GM18508 (cell line): ENCODE results near the gene TWIST1.

ENCODE experiments used
- ATAC-seq: cut with Tn5 transposase; IDR thresholded peaks from one replicate; pipeline ENCODE4 v1.9.1; 2021; ENCODE audit warnings: moderate number of reproducible peaks; ENCODE audit not compliant: insufficient read depth, unreplicated experiment

The TWIST1 gene

GRCh38 chr7:19117091-19117869 lies at the start of gene TWIST1:
Gene TWIST1 (minus strand): TSS chr7:19117636. CDS start chr7:19117321, 315 bp downstream.
- ATAC-seq = no peak

- ATAC-seq = no peak
Measured at GRCh38 chr7:19161671-19162070, 44.2 kb upstream of the TWIST1 start.

- ATAC-seq = no peak
Measured at GRCh38 chr7:19146699-19147098, 29.3 kb upstream of the TWIST1 start.

DNA sequence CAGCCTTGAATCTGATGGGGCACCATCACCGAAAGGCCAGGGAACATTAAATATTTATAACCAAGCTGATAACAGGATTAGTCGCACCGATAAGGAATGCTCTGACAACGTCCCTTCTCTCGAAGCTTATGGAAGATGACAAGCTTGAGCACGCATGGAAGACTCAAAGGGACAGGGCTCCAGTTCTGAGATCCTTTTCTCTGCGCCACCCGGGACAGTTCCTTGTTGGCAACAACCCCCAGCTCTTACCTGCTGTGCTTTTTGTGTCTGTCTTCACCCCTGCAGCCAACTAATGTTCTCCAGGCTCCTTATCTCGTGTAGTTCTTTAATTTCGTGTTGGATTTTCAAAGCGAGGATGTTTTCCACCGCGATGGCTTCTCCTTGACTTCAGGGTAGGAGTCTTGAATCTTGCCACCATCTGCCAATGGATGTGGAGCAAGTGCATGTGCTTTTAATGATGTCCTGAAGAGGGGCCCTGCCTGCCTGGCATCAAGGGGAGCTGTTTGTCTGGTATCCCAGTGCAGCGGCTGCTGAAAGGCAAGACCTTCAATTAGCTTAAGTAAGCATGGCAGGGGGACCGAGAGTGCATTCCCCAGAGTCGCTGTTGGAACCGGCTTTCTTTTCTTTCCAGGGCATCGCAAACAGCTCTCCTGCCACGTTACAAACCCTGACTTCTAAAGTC lies 28.1 kb upstream of the TWIST1 start:
- ATAC-seq = no peak

- no peak for ATAC-seq
Measured at GRCh38 chr7:19144661-19145433, 27.4 kb upstream of the TWIST1 start, which contains the start of gene FERD3L. Gene FERD3L (minus strand): TSS chr7:19145421. CDS start chr7:19145362, 59 bp downstream.

- ATAC-seq = no peak
Measured at GRCh38 chr7:19143881-19144574, 26.6 kb upstream of the TWIST1 start.

- no peak for ATAC-seq
Measured at GRCh38 chr7:19139706-19140327, 22.4 kb upstream of the TWIST1 start.

DNA sequence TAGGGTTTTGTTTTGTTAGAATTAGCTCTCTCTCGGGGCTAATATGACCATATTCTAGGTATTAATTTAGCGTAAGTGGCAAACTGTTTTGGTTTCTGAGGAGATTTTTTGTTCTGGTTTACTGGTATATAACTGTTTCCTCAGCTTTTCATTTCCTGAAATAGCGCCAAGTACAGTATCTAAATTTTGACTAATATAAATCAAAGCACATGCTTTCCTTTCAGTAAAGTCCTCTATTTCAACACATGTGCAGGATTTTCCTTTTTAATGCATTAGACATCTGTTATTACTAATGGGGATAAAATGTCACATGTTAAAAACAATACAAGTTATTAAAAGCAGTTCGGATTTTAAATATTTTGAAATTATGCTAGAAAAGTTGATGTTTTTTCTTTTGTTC lies 16.4 kb upstream of the TWIST1 start:
- ATAC-seq = no peak

DNA sequence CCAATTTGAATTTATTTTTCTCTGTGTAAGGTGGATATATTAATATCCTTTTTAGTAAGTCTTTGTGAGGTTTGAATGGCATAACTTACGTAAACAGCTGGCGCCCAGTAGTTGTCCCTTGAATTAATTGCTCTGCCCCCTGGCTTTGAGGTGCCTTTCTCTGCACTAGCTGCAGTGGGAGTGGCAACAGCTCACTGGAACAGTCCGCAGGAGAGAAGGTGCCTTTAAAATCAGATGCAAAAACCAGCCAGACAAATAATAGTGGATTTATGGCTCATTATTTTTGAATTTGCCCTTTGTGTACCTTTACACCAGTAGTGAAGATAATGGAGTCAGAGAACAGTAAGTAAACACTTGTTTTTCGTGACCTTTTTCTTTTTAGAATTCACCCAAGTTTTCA lies 16.0 kb upstream of the TWIST1 start:
- ATAC-seq = no peak

DNA sequence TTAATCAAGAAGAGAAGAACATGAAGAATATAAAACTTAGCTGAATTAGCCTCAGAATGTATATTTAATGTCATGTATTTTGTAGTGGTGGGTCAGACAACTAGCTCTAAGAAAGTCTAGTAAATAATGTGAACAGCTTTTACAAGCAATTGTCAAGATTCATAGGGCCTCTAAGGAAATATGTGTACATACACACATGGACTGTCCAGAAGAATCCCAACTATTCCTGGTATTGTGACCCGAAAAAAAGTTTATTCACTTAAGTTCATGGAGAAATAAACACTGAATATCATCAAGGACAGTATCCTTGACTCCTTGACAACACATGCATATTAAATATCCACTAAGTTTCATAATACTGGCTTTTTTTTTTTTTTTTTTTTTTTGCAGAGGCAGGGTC lies 11.4 kb upstream of the TWIST1 start:
- ATAC-seq = no peak

DNA sequence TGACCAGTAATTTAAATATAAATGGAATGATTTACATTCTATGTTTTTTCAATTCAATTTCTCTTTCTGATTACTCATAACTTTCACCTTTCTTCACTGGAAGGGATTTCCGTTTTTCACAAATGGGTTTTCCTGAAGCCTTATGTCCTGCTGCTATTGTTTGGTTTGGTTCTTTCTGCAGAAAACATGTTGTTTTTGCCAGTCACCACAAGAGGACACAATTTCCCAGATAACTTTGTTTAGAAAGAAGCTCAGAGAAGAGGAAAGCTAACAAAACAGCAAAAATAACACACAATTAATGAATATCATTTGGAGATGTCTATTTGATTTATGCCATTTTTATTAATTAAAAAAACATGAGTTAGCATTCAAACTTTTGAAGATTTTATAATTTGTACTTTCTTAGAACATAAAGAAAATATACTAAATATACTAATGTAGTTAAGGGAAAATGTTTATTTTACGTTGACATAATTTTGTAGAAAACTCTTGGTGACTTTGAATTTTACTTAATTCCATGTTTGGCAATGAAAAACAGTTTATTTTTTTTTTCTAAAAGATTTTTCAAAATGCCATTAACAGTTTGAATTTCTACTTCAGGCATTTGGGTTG lies 4.6 kb upstream of the TWIST1 start:
- ATAC-seq = no peak

- no peak for ATAC-seq
Measured at GRCh38 chr7:19119870-19120486, 2.5 kb upstream of the TWIST1 start.

DNA sequence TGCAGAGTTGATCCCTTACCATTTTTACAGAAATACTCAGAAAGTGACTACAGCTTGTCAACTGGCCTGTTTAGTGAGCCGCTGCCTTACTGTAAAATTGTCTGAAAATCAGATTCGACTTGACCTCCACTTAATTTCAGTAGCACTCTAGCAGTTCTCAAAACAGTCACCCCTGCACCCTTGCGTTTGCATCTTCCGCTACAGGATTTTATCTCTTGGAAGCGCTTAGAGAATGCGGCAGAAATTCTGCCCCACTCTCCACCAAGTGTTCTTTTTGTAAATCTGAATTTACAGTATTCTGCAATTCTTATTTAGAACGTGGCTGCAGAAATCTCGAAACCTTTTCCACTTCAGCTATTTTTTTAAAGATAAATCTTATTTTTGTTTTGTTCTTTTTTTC lies 1.9 kb upstream of the TWIST1 start:
- no peak for ATAC-seq

DNA sequence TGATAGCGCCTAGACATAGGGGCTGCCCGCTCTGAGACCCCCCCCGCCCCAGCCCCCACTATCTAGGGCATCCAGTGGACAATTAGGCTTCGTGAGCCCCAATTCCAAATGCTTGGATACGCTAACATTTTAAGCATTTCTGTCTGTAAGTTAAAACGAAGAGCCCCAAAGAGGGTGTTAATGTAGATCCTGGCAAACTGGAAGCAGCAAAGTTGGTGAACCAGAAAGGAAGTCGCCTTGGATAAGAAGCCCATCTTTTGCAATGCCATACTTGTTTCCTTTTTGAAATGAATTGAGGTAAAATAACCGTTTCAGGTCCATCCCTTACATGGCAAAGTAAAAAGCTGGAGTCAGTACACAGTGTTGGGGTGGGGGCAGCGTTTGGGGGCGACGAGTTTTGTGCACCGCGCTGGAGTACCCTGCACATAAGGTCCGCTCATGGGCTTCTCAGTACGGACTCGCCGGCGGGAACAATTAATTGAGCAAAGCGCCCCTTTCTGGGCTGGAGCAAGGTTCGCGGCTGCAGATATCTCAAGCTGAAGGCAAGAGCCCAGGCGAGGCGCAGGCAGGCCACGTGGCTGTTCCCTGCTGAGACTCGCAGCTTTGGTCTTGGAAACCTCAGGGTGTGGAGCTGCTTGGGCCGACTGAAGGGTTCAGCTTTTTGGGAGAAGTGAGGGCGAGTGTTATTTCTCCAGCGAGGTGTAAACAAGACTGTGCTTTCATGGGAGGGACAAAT lies 1.4 kb upstream of the TWIST1 start:
- no peak for ATAC-seq

DNA sequence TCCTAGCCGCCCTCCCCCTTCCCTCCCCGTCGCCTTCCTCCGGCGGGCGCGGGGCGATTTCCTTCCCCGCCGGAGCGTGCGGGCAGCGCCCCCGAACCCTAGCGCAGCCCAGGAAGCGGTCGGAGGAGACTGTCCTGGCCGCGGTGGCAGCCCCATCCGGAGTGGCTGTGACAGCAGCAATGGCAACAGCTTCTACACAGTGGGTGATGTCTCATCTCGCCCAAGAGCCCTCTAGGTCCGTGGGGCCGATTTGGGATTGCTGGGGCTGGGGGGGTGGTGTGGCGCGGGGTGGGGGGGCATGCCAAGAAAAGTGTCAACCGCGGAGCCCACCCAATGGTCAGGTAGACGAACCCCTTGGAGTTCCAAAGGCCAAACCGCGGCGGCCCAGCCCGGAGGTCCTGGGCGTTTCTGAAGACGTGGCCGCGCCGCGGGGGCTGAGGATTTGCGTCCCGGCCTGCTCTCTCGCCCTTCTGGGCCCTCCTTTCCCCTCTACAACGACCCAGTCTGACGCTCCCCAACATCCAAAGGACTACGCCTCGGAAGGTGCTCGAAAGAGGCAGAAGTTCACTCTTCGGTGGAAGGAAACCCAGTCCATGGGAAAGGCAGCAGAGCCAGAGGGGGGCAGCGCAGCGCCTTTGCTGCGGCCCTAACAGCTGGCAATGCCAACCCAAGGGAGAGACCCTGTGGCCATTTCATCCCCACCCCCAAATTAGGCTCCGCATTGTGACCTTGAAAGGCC lies 603 bp upstream of the TWIST1 start:
- no peak for ATAC-seq

DNA sequence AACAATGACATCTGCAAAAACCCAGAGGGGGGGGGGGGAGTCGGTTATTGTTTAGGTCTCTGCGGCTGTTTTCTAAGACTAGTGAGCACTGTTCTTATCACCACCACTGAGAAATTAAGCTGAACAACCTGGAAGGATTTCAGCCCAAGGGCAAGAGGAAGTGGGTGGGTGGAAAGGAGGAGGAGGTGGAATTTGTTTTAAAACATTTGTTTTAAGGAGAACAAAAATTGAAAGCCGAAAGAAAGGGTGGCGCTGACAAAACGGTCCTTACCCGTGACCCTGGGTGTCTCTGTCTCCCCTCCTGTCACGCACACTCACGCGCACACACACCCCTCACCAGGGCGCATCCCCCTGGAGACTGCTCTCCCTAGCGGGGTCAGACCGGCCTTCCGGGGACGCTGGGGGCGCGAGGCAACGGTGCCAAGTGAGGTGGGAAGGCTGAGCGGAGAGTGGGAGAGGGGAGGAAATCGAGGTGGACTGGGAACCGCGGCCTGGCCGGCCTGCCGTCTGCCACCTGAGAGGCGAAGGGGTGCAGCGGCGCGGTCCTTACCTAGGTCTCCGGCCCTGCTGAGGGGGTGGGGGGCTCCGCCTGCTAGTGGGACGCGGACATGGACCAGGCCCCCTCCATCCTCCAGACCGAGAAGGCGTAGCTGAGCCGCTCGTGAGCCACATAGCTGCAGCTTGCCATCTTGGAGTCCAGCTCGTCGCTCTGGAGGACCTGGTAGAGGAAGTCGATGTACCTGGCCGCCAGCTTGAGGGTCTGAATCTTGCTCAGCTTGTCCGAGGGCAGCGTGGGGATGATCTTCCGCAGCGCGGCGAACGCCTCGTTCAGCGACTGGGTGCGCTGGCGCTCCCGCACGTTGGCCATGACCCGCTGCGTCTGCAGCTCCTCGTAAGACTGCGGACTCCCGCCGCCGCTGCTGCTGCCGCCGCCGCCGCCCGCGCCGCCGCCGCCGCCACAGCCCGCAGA lies 1.0 kb downstream of the TWIST1 start:
- ATAC-seq = no peak

DNA sequence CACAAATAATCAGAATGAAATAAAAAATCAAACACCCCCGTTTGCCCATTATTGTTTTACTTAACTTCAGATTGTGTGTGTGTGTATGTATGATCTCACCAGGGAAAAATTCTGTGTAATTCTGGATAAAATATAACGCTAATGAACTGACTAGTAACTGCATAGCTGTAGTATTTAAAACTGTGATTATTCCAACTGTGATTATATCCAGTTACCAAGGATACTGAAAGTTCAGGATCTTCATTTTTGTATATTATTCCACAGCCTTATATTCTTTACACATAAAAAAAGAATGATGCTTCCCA lies 2.9 kb downstream of the TWIST1 start:
- no peak for ATAC-seq
